Left cardiac atrium (tissue), 4 donors: ENCODE data around the gene MLN. TPM values are rescaled to one million over a fixed set of nuclear protein-coding genes. Genes with fewer than 3 reads are reported as not detected.
A peak's percentile ranks its signal among the peaks of the same experiment; 100 is the strongest.

ENCODE experiments used
- ATAC-seq, 2 donors: fragments of 200-7000 bp; cut with Tn5 transposase; one replicate each; pipeline ENCODE4 v1.9.1; 2020; ENCODE audit warnings: mild to moderate bottlenecking in 2 of 2, moderate library complexity in 2 of 2
- DNase-seq: peaks from one replicate; pipeline ENCODE4 v3.0.0-alpha.2; 2020
- intact Hi-C, 2 donors: fragments of 100-400 bp; cut with DNase I; formaldehyde crosslinking; loops; one replicate each; pipeline versions ENCODE4 v1.14.1 to v1.15.1; 2022 to 2023
- total RNA-seq, 2 donors: library from RNA; stranded (reverse); fragmentation: NEBNext Ultra II Directional; extraction: Animal tissue kit (Norgen Biotek cat#: 25700); gene quantifications; one replicate each; pipeline ENCODE4 v1.2.1, GENCODE V29; 2021
- donor health status: DM: no; HTN: yes; CAD: no.
- donor health status: DM: no; HTN: yes; CAD: no; lungs with severe emphysema.
- donor health status: DM: yes; HTN: yes; CAD: no.
- donor health status: Dilated cardiomyopathy.

The MLN gene
- total RNA-seq, 2 donors from 2014 or later, result not detected

DNA sequence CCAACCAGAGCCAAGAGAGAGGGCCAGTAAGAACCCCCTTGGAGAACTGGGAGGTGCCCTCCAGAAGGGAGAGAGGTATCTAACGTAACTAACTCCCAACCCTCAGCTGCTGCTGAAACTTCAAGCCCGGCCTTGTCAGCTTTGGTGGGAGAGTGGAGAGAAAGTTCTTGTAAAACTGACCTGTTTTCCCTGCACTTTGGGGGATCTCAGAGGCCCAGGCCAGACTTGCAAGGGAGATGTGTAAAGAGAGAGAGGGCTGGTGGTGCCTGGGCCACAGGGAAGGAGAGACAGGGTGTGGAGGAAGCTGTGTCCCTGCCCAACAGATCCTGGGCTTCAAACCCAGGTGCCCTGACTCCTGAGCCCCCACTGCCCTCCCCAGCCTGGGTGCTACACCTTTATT is 39.8 kb downstream of the MLN start:
- DNase-seq (no peak), ATAC-seq (no peak)
- intact Hi-C loops, result loop anchor here (5.0 to 10.0 kb wide), 2 partner anchors 177 to 261 kb away; no protein-coding TSS in a partner anchor

DNA sequence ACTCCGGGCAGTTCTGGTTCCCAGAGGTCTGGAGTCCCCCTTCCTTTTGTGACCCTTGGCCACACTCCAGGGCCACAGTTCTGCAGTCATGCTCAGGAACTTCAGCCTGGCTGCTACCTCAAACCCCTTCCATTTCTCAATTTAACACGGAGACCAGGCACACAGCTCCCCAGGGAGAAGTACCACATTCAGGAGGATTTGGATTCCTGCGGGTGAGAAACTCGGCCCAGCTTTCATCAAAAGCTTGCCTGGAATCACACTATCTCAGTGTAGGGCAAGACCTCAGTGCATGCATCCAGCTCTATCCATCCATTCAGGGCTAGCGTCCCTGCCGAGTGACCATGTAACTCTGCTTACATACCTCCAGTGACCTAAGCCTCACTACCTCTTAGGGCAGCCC is 40.3 kb downstream of the MLN start:
- no peak for ATAC-seq
- no peak for DNase-seq
- intact Hi-C loops, result loop anchor here (2.0 to 10.0 kb wide), 4 partner anchors 19 to 261 kb away; partner anchors contain the start of gene UQCC2 (in 1 of the 2)

DNA sequence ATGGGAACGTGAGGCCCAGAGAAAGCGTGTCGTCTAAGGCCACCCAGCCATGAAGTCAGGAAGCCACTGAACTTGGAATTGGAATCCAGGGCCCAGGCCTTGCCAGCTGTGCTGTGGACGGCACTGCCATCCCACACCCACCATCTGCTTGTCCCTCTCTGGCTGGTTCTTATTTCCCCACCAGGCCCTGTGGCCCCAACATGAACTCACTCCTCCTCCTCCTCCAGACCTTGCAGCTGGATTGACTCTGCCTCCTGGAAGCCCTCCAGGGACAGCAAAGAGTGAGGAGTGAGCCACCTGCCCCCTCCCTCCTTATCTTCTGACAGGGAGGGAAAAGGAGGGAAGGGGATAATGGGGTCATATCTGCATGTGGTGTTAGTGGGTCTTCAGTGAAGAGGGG is 41.1 kb downstream of the MLN start:
- ATAC-seq (no peak), DNase-seq (no peak)
- intact Hi-C loops, result loop anchor here (2.0 to 10.0 kb wide), 4 partner anchors 18 to 262 kb away; partner anchors contain the start of gene UQCC2 (in 1 of the 2)

GRCh38 chr6:33761922-33762629 is 41.7 kb downstream of the MLN start:
- intact Hi-C loops, result loop anchor here (2.0 to 10.0 kb wide), 4 partner anchors 17 to 263 kb away; partner anchors contain the start of gene UQCC2 (in 1 of the 2)
- DNase-seq (peak; percentile 67), ATAC-seq (peak; percentile 86 to 91)

- intact Hi-C loops, result loop anchor here (5.0 to 10.0 kb wide), 2 partner anchors 174 to 263 kb away; no protein-coding TSS in a partner anchor
- ATAC-seq (peak; percentile 6 to 21), DNase-seq (no peak)
These were observed 42.3 kb downstream of the MLN start for GRCh38 chr6:33761581-33761921.

GRCh38 chr6:33759887-33760629 is 43.7 kb downstream of the MLN start:
- intact Hi-C loops, result loop anchor here (5.0 to 10.0 kb wide), 2 partner anchors 173 to 265 kb away; no protein-coding TSS in a partner anchor
- ATAC-seq (no peak), DNase-seq (no peak)

- intact Hi-C loops, result no loop called here
- ATAC-seq (no peak), DNase-seq (no peak)
These were observed 45.0 kb downstream of the MLN start for GRCh38 chr6:33758815-33759216.

GRCh38 chr6:33757906-33758305 is 45.9 kb downstream of the MLN start:
- DNase-seq (no peak), ATAC-seq (no peak)
- intact Hi-C loops, result no loop called here

DNA sequence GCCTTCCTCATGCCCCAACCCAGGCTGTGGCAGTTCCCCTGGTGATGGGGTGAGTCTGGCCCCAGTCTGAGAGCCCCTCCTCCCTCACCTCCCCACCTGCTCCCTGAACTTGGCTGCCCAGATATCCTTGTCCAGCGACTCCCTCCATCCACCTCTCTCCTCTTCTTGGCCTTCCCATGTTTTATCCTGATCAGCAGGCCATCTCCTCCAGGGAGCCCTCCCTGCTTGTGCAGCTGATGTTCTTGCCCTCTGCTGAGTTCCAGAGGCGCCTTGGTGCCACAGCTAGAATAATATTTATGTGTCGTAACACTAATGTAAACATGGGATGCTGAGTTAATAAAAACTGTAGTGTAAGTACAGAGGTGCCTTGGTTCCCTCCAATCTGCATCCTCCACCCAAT is 46.7 kb downstream of the MLN start:
- DNase-seq, result no peak
- no peak for ATAC-seq
- intact Hi-C loops, result no loop called here

- intact Hi-C loops, result no loop called here
- ATAC-seq (no peak), DNase-seq (no peak)
These were observed 47.4 kb downstream of the MLN start for GRCh38 chr6:33756211-33756954.

GRCh38 chr6:33755070-33755869 is 48.5 kb downstream of the MLN start:
- intact Hi-C loops, result no loop called here

DNA sequence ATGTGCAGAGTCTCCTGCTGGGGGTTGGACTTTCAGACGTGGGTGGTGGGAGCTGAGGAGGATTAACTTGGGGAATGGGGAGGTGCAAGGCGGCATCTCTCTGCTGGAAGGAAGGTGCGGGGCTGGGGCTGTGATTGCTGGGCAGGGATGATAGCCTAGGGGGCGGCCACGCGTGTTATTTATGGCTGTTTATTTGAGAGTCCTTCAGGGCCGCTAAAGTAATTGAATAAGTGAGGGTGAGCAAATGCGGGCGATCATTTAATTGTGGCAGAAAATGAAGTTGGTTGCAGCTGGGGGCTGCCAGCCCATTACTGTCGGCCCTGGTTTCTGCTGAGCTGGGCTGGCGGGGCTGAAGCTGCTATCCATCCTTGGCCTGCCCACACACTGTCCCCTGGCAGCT is 49.6 kb downstream of the MLN start:
- ATAC-seq, result no peak
- intact Hi-C loops, result no loop called here
- no peak for DNase-seq

More at GRCh38 chr6:33755070-33755869, 48.5 kb downstream of the MLN start:
- ATAC-seq (no peak), DNase-seq (no peak)

DNA sequence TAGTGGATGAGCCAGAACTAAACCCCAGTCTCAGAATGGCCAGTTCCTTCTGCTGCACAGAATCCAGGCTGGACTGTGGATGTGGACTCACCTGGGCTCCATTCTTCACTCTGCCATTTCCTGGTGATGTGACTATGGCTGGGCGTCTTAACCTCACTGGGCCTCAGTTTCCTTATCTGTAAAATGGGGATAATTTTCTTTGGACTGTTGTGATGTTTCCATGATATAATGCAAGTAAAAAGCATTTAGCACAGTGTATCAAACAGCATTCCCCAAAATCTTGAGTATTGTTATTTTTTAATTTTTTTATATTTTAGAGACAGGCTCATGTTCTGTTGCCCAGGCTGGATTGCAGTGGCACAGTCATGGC is 51.2 kb downstream of the MLN start:
- DNase-seq, result no peak
- intact Hi-C loops, result no loop called here
- no peak for ATAC-seq

- ATAC-seq (no peak), DNase-seq (no peak)
- intact Hi-C loops, result no loop called here
These were observed 51.8 kb downstream of the MLN start for GRCh38 chr6:33751771-33752645.

DNA sequence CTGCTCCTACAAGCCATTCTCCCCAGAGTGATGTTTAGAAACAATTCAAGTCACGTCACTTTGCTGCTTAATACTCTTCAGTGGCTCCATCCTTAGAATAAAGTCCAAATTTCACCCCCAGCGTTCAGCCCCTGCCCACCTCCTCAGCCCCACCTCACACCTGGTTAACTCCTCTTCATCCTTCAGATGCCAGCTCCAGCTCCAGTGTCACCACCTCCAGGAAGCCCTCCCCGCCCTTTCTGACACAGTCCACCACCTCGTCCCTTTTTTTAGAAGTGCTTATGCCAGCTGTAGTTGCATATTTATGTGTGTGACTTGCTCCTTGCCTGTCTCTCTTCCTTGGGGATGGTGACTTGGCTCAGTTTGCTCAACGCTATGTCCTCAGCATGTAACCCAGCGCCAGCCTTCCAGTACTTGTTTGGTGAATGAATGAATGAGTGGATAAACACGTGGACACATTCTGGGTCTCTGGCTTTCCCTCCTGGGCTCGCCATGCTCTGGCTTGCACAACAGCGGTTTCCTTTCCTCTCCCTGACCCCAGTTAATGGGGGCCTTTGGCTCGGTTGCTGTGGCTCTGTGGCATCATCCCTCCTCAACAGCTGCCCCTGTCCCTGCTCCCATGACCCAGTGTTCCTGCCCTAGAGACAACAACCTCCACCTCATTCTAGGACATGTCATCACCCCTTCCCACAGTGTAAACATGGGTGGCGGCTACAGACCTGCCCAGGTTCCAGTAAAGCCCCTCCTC is 53.4 kb downstream of the MLN start:
- ATAC-seq, result no peak
- no peak for DNase-seq
- intact Hi-C loops, result no loop called here

- DNase-seq (no peak), ATAC-seq (no peak)
- intact Hi-C loops, result no loop called here
These were observed 54.4 kb downstream of the MLN start for GRCh38 chr6:33749401-33749800.

- intact Hi-C loops, result no loop called here
- ATAC-seq (no peak), DNase-seq (no peak)
These were observed 55.0 kb downstream of the MLN start for GRCh38 chr6:33748841-33749240.
